GM19397 (cell line): ENCODE measurements around the gene ROR2.
"Not testable (repeated sequence)": the region's sequence is repeated elsewhere in the genome, so short reads cannot be mapped to it uniquely, and the experiment has no call there.

Experiments used
- ATAC-seq: cut with Tn5 transposase; IDR thresholded peaks from one replicate; pipeline ENCODE4 v1.9.1; 2021; ENCODE audit warnings: mild to moderate bottlenecking, moderate library complexity; ENCODE audit not compliant: unreplicated experiment

ROR2 gene

DNA sequence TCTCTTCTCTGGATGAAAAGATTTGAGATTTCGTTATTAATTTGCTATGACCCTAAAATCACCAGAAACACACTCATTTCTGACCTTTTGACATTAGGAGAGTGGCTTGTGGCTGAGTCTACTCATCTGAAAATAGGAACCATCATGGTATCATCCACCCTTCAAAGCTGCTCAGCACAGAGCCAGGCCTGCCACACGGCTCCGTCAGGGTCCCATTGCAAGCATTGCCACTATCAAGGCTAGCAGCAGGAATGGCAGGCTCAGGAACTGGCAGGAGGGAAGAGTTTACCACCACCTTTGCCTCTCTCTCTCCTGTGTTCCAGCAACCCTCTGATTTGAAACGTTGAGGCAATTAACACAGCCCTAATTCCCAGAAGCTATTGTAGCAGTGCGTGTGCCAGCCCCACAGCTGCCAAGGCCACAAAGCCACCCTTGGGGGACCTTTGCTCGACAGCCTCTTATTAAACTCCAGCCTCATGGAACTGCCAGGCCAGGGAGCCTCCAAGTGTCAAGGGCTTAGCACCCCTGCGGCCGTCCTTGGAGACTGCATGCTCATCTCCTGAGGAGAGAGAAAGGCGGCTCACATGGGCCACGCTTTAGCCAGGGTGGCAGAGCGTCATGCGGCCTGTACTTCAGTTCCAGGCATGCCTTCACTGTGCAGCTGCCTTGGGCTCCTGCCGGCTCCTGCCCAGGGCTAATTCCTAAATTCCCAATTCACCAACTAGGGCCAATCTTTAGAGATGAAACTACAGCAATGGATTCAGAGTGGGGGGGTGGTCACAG, 145.9 kb downstream of the ROR2 start:
- ATAC-seq: no peak

DNA sequence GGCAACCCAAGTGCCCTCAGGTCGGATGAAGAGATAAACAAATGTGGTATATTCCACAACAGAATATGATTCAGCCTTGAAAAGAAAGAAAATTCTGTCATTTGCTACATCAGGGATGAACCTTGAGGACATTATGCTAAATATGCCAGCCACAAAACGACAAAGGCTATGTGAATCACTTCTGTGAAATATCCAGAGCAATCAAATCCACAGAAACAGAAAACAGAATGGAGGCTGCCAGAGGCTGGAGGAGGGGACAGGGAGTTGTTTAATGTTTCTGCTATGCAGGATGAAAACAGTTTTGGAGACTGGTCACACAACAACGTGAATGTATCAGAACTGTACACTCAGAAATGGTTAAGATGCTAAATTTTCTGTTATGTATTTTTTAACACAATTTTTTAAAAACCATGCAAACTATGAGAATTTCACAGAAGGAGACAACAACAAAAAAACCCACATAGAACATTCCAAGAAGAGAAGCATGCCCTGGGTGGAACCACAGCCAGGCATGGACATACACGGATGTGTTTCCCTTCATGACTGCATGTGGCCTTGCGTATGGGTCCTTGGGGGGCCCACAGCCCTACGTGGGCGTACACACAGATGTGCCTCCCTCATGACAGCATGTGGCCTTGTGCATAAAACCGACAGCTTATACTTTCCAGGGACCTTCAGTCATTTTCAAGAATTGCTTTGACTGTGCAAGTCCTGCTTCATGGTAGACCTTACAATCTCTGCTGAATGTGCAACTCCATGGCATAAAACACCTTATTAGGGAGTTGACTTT, 146.7 kb downstream of the ROR2 start:
- ATAC-seq: no peak

DNA sequence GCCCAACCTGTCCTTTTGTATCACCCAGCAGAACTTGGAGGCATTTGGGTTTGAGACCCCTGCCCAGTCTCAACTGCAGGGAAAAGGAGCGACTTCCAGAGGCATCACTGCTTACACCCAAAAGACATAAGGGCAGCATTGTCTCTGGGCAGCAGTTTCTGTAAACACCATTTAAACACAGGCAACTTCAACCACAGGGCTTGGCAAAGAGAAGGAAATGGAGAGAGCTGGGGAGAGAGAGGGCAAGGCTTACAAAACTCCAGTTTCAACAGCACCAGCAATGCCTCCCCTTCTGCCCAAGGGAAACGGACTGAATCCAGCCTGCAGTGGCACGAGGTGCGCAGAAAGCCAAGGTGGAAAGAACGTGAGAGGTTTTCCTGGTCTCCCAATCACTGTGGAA, 147.6 kb downstream of the ROR2 start:
- no peak for ATAC-seq

DNA sequence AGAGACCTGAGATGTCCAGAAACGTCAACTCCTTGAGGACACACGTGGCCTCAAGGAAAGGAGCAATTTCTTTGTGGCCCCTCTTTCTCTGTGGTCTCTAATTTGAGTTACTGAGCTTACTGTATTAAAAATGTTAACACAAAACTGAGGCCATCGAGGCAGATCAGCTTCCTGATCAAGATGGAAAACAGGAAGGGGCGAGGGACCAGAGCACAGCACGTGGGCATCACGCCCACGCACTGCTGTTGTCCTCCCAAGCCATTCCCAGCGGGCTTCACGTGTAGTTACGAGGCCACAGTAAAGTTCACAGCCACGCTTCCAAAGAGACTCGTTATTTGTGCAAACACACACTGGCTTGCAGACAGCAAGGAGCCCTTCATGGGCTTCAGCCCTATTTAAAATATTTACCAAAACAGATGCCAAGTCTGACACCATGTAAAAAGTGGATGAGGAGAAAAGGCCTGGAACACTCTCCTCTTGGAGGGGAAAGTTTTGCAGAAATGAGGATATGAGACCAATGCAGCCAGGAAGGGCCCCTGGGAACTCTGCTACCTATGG, 149.5 kb downstream of the ROR2 start:
- ATAC-seq: no peak

DNA sequence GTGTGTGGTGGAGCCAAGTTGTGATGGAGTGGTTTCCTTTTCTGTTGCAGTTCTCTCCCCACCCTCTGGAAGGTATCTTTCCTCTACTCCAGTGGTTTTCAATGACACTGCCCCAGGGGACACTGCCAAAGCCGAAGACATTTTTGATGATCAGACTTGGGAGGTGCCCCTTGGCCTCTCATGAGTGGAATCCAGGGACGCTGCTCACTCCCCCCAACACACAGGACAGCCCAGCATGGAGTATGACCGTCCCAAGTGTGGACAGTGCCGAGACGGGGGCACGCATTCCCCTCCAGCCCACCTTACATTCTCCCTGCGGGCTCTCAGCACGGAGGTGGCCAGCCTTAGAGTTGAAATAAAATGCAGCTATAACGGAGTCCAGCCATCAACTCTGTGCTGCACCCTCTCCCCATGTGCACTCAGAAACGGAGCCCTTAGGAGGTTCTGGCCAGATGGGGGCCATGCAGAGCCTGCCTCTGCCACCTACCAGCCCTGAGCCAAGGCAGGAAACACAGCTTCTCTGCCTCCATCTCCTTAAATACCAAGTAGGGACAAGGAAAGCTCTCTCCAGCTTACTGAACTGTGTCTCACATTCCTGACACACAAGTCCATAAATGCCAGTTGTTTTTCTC, 150.8 kb downstream of the ROR2 start:
- ATAC-seq: no peak

DNA sequence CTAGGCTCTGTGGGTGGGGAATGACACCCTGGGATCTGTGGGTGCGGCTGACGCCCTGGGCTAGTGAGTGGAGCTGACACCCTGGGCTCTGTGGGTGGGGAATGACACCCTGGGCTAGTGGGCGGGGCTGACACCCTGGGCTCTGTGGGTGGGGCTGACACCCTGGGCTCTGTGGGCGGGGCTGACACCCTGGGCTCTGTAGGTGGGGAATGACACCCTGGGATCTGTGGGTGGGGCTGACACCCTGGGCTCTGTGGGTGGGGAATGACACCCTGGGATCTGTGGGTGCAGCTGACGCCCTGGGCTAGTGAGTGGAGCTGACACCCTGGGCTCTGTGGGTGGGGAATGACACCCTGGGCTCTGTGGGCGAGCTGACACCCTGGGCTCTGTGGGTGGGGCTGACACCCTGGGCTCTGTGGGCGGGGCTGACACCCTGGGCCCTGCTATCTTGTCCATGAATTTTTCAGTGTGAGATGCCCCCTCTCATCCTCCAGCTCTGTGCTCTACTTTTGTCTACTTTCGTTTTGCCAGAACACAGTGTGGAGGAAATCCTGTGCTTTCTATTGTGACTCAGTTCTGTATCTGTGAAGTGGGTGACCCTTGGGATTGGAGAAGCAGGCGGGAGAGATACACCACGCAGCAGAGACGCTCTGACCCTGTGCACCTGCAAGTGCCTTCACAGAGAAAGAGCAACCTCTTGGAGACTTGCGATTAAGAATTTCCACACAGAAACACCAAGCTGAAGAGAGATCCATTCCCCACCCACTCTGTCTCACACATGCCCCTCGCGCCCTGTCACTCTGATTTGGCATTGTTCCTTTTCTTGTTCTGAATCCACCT, 151.5 kb downstream of the ROR2 start:
- ATAC-seq: not testable (repeated sequence)

DNA sequence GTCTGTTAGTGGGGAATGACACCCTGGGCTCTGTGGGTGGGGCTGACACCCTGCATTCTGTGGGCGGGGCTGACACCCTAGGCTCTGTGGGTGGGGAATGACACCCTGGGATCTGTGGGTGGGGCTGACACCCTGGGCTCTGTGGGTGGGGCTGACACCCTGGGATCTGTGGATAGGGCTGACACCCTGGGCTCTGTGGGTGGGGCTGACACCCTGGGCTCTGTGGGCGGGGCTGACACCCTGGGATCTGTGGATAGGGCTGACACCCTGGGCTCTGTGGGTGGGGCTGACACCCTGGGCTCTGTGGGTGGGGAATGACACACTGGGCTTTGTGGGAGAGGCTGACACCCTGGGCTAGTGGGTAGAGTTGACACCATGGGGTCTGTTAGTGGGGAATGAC, 152.5 kb downstream of the ROR2 start:
- not testable (repeated sequence) for ATAC-seq

DNA sequence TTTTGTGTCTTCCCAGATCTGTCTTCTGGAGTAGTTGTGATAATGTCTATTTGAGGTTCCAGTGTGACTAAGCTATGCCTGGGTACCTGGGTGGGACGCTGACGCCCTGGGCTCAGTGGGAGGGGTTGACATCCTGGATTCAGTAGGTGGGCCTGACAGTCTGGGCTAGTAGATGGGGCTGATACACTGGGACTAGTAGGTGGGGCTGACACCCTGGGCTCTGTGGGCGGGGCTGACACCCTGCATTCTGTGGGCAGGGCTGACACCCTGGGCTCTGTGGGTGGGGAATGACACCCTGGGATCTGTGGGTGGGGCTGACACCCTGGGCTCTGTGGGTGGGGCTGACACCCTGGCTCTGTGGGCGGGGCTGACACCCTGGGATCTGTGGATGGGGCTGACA, 153.5 kb downstream of the ROR2 start:
- not testable (repeated sequence) for ATAC-seq

DNA sequence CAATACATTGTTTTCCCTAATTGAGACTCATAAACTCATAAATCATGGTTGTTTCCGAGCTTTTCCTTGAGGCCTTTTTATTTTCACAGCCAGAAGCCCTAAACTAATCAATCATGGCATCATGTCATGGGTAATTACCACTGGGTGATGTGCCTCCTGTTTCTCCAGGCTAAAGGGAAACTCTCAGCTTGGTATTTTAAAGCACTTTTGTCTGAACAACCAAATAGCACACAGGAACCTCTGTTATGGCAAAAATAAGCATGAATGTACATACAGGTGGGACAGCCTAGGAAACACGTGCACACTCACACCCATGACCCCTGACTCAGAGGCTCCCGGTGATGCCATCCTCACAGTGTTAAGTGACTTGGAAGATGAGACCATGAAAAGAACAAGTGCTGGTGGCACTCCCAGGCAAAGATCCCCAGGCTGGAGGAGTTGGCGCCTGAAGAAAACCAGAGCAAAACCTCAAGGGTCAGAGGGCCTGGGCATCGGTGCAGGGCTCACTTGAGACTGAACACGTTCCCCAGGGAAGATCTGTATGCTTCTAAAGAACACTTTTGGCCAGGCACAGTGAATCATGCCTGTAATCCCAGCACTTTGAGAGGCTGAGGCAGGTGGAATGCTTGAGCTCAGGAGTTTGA, 154.3 kb downstream of the ROR2 start:
- ATAC-seq: no peak

DNA sequence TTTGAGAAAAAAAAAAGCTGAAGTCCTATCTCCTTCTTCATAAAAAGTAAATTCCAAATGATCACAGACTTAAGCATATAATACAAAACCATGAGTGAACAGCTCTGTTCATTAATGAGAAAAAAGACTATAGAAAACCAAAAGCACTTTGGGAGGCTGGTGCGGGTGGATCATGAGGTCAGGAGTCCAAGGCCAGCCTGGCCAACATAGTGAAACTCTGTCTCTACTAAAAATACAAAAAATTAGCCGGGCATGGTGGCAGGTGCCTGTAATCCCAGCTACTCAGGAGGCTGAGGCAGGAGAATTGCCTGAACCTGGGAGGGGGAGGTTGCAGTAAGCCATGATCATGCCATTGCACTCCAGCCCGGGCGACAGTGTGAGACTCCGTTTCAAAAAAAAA, 156.7 kb downstream of the ROR2 start:
- ATAC-seq: not testable (repeated sequence)

DNA sequence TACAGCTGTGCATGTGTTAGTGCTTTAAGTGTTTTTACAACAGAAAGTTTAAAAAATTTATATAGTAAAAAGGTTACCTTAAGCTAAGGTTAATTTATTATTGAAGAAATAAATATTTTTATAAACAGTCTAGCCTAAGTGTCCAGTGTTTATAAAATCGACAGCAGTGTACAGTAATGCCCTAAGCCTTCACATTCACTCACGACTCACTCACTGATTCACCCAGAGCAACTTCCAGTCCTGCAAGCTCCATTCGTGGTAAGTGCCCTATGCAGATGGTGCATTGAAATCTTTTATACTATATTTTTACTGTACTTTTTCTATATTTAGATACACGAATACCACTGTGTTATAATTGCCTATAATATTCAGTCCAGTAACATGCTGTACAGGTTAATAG, 159.1 kb downstream of the ROR2 start:
- no peak for ATAC-seq

DNA sequence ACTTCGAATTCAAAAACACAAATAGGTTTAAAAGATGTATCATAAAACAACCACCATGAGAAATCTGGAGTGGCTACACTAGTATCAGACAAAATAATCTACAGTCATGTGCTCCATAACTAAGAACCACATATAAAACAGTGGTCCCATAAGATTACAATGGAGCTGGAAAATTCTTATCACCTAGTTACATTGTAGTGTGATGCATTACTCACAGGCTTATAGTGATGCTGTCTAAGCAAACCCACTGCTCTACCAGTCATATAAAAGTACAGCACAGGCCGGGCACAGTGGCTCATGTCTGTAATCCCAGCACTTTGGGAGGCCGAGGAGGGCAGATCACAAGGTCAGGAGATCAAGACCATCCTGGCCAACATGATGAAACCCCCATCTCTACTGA, 160.1 kb downstream of the ROR2 start:
- no peak for ATAC-seq

DNA sequence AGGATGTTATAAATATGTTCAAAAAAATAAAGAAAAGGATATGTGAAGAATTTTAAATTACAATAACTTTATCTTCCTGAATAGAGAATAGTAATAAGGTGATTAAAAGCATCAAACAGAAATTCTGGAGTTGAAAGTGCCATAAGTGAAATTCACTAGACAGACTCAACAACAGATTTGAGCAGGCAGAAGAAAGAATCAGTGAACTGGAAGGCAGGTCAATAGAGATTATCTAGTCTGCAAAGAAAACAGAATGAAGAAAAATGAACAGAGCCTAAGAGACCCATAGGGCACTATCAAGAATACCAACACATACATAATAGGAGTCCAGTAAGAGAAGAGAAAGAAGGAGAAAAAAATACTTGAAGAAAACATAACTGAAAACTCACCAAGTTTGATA, 162.1 kb downstream of the ROR2 start:
- ATAC-seq: no peak

DNA sequence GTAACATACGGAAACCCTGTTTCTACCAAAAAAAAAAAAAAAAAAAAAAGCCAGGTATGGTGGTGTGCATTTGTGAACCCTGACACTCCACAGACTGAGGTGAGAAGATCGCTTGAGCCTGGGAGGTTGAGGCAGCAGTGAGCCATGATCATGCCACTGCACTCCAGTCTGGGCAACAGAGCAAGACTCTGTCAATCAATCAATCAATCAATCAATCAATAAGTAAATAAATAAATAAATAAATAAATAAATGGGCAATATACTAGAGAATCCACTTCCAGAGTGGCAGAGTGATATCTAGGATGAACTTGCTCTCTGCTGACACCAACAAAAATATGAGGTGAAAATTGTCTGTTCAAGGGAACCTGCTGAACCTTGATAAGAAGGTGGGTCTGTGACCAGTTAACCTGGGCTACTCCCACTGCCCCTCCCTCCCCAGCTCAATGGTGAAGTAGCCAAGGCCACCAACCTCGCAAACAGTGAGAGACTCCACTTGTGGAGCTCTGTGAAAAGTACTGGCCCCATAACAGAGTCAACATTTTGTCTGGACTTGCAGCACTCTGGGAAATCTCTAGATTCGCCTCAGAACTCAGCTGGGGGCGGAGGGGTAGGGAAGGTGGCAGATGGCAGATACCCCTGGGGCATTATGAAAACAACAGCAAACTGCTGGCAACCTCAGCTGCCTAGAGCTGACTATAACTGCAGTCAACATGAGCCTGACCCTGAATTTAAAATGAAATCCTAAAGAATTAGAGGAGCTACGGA, 163.7 kb downstream of the ROR2 start:
- ATAC-seq: no peak

DNA sequence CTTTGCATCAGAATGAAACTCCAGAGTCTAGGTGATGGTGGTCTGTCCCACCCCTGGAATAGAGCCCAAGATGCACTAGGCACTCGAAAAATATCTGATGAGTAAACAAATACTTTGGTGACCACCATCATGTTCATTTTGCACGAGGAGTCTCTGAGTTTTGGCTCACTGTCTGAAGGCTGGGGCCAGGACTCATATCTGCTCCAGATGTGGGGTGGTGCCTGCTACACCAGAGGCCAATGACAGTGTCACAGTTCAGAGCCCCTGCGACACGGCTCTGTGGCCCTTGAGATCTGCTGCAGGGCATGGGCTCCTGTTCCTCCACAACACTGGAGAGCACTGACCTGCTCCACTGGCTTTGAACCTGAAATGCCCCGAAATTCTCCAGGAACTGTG, 164.6 kb downstream of the ROR2 start:
- ATAC-seq: no peak

DNA sequence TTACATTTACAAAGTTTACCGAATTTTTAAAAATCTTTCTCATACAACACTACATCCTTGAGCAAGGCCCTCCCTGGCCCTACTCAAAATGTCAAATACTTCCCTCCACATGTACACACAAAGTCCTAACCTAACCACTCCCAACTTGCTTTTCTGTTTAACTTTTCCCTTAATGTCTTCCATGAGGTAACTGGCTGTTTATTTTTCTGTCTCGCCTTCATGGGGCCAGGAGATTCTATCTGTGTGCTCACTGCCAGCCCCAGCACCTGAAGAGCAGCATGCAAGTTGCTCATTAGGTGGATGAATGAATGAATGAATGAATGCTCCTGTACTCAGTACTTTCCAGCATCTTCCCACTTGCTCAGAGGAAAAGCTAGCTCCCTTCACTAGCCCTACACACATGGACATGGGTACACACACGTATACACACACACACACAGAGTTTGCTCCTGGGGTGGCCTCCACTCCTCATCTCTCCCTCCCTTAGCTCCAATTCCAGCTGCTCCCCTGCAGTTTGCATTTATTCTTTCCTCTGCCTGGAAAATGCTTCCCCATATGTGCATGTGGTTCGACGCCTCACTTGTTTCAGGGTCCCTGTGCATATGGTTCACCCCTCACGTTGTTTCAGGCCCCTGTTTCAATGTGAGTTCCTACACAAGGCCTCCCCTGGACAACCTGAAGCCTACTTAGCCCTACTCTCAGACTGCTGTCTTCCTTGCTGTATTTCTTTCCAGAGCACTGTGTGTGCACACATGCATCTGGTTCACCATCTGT, 165.2 kb downstream of the ROR2 start:
- no peak for ATAC-seq

DNA sequence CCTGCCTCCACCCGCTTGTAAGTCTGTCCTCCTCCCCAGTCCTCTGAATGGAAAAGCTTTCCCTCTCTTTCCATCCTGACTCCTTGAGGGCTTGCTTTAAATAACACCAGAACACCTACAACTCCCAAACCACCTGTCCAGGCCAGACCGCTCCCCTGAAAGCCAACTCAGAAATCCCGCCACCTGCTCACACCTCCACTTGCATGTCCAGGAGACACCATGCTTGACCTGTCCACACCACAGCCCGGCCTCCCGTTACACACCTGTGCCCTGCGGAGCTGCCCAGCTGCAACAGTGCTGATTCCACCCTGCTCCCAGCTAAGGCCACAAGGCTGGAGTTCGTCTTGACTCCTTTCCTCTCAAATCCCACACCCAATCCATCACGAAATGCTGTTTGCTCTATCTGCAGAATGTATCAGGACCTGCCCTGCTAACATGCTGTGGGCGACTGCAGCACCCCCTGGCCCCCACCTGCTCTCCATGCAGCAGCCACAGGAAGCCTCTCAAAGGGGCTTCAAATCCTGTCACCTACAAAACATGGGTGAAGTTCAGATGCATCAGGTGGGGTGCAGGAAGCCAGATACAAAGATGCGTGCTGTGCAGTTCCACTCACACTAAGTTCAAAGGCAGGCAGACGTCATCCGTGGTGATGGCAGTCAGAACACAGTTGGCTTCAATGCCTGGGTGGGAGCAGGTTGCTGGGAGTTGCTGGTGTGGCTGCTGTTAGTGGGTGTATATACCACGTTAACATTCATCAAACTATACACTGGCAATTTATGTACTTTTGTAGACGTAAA, 166.0 kb downstream of the ROR2 start:
- no peak for ATAC-seq

DNA sequence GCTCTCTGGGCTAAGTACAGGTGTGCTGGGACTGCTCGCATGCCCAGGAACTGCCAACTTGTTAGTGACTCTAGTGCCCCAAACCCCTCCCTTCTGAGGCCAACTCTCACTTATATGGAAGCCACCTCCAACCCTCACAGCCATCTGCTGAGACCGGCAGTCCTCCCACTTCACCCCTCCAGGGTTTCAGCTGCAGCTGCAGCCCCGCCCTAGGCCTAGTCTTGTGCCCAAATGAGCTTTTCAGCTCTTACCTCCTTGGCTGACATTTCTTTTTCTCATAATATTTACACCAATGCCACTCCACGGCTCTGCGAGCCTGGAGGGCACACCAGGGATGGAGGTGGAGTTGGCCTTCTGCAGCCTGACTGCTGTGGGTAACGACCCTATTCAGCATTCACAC, 166.6 kb downstream of the ROR2 start:
- no peak for ATAC-seq
